SH-SY5Y (cell line): ENCODE data around the gene RAMAC.

Source experiments
- GATA2 ChIP-seq: IDR thresholded peaks from 2 replicates; pipeline ENCODE4 v1.6.1; 2011; ENCODE audit warnings: mild to moderate bottlenecking, low read depth, low read length
- GATA3 ChIP-seq: IDR thresholded peaks from 2 replicates; pipeline ENCODE4 v1.6.1; 2011; ENCODE audit warnings: low read depth, mild to moderate bottlenecking, low read length, moderate library complexity

RAMAC gene

GRCh38 chr15:82980981-82981380, 5.0 kb upstream of the RAMAC start:
- TF ChIP-seq GATA2 (no peak), GATA3 (no peak)

DNA sequence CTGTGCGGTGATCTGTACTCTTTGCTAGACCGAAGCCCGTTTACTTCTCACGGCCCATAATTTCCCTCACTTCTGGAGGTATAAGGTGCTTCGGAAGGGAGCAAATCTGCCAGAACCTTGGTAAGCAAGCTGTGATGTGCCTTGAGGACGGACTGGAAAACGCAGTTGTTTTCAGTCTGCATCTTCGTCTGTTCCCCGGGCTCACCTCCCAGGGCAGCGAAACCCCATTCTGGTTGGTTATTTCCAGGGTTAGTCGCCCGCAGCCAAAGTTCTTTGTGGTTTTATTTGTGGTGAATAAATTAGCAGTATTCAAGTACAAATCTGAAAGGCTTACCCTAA, 401 bp downstream of the RAMAC start:
- TF ChIP-seq GATA3 (no peak), GATA2 (no peak)

DNA sequence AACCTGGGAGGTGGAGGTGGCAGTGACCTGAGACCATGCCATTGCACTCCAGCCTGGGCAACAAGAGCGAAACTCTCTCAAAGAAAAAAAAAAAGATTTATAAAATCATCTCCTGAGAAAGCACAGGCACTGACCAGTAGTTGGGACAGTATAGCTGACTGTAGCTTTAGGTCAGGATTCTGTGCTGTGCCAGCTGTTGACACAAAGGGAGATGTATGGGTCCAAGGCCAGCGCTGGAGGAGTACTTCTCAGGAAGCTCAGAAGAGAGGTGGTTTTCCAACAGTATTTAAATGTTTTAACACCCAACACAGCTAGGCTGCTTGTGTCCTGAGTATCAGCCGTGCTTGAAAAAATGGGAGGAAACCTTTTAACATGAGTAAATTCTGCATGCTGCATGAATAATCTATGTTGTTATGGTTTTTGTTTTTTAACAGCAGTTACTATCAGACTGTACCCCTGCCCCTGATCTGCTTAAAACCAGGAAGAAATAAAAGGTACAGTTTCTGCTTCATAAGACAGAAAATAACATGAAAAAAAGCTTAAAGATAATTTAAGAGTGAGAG, 6.5 kb downstream of the RAMAC start:
- TF ChIP-seq GATA2 (no peak), GATA3 (no peak)

GRCh38 chr15:82993144-82993543, 7.1 kb downstream of the RAMAC start:
- no peak for TF ChIP-seq GATA2
- no peak for TF ChIP-seq GATA3

DNA sequence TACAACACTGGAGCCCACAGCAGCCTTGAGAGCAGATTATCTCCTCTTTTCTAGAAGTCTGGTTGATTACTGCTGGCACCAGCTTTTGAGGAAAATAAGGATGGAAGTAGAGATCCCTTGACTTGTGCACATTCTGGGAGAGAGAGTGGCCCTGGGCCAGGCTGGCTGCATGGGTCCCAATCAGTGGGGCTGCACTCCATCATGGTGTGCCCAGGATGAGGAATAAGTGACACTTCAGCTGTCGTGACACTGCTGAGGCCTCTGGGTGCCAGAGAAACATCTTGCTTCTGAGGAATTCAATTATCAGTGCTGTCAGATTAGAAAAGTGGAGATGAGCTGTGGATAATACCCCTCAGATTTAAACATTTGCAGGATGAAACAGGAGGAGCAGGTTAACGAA, 9.1 kb downstream of the RAMAC start:
- TF ChIP-seq GATA3 (no peak), GATA2 (no peak)

- TF ChIP-seq GATA3, result no peak
- no peak for TF ChIP-seq GATA2
These were observed 9.9 kb downstream of the RAMAC start for GRCh38 chr15:82995938-82996337.

GRCh38 chr15:82999426-82999825, 13.4 kb downstream of the RAMAC start:
- no peak for TF ChIP-seq GATA2
- no peak for TF ChIP-seq GATA3

DNA sequence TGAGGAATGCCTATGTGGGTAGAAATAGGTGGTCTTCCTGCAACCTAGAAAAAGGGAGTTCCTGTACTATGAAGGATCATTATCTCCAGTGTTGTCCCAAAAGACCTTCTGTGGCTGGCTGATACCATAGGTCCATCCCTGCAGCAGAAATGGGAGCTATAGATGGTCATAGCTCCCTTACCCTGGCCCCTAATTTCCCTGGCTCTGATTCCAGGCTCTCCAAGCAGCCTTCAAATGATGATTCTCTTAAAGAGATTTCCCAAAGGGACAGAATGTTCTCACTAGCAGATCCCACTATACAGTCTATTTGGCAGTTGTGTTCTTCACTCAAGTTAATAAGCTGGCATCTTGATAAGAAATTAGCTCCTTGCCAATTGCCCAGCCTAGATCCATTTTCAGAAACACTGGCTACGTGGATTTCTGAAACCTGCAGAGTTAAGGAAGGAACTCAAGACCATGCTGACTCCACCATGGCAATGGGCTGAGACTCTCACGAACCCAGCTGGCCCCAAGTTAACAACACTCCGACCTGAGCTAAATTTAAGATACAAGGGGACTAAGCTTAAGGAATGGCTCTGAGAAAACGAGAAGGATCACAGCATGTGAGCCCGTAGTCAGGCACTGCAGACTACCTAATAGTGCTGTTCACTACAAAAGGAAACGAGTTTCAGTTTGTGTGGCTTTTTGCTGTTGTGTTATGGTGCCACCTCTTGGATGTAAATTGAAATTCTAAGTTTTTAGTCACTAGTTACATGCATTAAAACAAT, 14.1 kb downstream of the RAMAC start:
- TF ChIP-seq GATA3, result no peak
- no peak for TF ChIP-seq GATA2

DNA sequence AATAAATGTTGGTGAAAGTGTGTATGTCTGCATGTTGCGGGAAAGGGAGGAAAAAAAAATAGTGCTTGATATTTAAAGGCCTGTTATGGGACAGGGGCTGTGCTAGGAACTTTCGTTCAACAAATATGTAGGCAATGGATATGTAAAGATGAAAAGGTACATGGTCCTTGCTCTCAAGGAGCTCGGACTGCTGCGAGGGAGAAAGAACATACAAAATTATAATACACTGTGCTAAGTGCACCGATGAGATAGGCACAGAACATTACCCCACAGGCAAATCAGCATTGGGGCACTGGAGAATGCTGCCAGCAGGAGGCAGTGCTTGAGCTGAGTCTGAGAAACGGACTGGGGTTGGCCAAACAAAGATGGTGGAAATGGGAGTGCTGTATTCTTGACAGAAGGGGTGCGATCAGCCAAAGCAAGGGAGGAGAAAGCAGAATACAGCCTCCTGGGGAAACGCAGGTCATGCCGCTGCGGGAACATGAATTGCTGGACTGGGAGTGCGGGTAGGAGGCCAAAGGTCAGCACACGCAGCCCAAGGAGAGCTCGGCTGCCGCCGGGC, 24.8 kb downstream of the RAMAC start:
- TF ChIP-seq GATA3, result no peak
- TF ChIP-seq GATA2, result no peak

- TF ChIP-seq GATA3 (no peak), GATA2 (no peak)
These were observed 25.5 kb downstream of the RAMAC start, which contains the start of gene C15orf40 for GRCh38 chr15:83011271-83012075. C15orf40 (minus strand) TSS chr15:83011639; CDS start chr15:83011607, 32 bp downstream.

- no peak for TF ChIP-seq GATA2
- no peak for TF ChIP-seq GATA3
These were observed 26.0 kb downstream of the RAMAC start for GRCh38 chr15:83012076-83012426.

DNA sequence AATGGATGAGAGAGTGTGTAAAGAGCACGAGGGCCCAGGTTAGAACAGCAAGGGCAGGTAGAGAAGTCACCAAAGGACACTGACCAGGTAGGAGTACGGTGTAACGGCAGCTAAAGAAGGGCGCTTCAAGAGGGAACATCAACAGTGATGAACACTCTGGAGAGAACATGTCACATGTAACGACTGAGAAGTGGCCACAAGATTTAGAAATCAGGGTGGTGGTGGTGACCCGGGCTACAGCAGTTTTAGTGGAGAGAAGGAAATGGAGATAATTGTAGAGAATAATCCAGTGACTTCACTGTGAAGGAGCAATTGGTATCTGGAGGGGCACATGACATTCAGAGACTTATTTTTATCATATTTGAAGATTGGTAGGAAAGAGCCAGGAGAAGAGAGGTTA, 26.6 kb downstream of the RAMAC start:
- TF ChIP-seq GATA2, result no peak
- TF ChIP-seq GATA3, result no peak

DNA sequence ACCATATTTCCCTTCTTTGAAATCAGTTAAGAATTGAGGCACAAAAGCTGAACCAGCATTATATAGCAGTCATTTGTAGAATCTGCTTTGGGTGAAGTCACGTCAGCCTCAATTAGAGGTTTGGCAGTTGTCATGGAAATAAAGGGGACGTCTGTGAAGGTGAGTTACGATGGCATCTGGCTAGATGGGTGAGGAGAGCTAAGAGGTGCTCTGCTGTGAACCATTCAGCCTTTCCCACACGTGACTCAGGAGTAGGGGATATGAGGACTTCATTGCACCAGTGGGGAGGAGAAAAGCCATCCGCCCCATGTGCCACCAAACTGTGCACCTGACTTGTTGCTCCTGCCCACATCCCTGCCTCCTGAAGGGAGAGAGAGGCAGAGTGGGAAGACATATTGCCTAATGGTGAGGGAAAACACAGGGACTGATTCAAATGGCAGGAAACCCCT, 28.2 kb downstream of the RAMAC start:
- TF ChIP-seq GATA2, result no peak
- TF ChIP-seq GATA3, result no peak

DNA sequence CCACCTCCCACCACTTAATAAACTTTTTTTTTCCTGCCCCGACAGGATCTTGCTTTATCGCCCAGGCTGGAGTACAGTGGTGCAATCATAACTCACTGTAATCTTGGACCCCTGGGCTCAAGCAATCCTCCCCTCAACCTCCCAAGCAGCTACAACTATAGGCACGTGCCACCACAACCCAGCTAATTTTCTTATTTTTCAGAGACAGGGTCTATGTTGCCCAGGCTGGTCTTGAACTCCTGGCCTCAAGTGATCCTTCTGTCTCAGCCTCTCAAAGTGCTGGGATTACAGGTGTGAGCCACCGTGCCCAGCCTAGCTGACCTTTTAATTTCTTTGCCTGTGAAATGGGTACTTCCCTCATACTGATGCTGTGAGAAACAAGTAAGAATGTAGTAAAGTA, 29.4 kb downstream of the RAMAC start:
- TF ChIP-seq GATA2 (no peak), GATA3 (no peak)

GRCh38 chr15:83016906-83017305, 30.9 kb downstream of the RAMAC start:
- TF ChIP-seq GATA3, result no peak
- TF ChIP-seq GATA2, result no peak
